Activated T-cell treated with anti-CD3 and anti-CD28 coated beads for 24 hours (primary cell): ENCODE measurements around the gene CARS2.
A peak's percentile ranks its signal among the peaks of the same experiment; 100 is the strongest.
"Not testable (repeated sequence)": the region's sequence is repeated elsewhere in the genome, so short reads cannot be mapped to it uniquely, and the experiment has no call there.

Source experiments
- DNase-seq: peaks from one replicate; pipeline ENCODE4 v3.0.0-alpha.2; 2020; ENCODE audit warnings: low read depth

CARS2 gene

DNA sequence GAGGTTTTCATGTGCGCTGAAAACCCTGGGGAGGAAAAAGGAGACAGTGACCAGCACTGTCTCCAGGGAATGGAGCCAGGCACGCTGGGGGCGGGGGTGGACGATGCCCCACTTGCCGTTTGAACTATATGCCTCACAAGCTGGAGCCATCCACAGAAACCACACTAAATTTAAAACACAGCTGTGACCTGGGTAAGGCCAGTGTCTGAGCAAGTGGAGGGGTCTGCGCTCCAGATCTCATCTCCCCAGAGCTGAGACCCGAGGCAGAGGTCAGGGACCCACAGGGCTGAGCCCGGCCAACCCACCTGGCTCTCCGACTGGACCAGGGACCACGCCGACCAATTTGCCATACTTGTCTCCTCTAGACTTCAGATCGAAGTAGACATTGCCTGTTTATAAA, 23.2 kb downstream of the CARS2 start:
- DNase-seq, result no peak

DNA sequence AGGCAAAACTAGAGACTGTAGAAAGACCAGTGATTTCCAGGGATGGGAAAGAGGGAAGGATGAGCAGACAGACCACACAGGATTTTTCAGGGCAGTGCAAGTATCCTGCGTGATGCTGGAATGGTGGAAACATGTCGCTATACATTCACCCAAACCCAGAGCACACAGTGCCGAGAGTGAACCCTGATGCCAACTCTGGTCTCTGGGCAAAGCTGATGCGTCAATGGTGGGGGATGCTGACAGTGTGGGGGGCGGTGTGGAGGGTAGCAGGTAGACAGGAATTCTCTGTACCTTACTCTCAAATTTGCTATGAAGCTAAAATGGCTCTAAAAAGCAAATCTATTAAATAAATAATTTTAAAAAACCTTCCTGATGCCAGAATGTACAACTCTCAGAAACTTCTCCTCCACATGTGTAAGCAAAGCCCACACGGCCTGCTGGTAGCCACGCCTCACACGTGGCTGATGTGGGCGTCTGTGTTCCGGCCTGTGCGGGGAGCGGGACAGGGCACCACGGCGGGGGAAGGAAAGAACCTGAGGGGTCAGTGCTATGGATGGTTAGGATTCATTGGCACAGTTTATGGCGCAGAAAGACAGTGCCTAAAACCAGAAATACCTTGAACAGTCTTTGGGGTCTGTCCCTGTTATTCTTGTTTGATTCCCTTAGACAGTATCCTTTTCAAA, 23.9 kb downstream of the CARS2 start:
- DNase-seq, result no peak

DNA sequence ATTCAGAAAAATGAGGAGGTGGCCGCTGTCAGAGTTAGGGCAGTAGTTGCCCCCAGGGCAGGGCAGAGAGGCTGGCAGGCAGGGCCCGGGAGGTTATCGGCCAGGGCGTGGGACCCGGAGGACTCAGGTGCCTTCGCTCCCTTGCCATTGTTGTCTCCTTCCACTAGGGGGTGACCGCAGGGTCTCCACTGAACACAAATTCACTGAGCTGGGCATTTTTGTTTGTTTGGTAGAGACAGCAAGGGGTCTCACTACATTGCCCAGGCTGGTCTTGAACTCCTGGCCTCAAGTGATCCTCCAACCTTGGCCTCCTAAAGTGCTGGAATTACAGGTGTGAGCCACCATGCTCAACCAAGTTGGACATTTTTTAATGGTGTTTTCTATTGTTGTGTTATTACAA, 25.1 kb downstream of the CARS2 start:
- DNase-seq, result no peak

DNA sequence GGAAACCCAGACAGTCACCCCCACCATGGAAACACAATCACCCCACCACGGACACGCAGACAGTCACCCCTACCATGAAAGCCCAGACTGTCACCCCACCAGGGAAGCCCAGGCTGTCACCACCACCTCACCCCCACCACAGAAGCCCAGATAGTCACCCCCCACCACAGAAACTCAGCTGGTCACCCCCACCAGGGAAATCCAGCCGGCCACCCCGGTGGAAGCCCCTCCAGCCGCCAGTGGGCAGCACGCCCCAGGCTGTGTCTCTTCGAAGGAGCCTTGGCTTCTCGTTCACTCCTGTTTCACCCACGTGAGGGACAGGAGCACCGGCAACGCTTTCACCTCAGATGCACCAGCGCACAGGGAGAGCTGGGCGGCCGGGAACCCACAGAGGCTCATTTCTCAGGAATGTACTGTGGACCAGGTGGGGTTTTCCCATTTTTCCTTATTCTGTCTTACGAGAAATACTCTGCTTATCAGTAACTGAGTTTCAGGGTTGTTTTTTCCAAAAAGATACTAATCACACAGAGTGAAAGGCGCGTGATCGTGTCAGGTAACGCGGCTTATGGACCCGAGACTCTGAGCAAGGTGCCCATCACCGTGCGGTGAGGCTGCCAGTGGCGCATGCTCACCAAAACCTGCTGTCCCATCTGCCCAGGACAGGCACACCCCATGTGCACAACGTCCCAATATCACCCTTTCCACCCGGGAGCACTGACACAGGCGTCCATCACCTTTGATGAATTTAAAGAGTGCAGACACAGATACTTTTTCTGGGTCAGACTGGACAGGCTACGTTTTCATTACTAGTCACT, 28.0 kb downstream of the CARS2 start:
- DNase-seq, result no peak

DNA sequence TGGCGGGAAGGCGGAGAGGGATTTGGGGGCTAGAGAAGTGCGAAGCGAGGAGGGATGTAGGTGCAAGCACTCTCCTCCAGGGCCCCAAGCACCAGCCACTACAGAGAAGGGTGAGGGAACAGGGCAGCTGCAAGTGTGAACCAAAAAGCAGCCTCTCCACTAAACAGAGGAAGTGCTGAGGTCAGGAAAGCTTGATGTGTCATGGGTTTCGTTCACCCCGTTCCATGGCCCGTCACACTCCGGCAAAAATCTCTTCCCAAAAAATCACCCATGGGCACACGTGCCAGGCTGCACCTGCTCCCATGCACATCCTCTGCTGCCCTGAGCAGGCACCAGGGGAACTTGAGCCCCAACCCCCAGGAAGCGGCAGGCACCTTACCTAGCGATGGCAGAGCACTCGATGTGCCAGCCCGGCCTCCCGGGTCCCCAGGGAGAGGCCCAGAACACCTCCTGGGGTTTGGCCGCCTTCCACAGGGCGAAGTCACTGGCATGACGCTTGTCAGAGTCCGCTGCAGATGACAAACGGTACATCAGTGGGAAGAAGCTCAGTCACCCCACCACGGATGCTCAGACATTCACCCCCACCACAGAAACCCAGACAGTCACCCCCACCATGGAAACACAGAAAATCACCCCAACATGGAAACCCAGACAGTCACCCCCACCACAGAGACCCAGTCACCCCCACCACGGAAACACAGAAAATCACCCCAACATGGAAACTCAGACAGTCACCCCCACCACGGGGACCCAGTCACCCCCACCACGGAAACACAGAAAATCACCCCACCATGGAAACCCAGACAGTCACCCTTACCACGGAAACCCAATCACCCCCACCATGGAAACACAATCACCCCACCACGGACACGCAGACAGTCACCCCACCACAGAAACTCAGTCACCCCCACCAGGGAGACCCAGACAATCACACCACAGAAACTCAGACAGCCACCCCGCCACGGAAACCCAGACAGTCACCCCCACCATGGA, 29.0 kb downstream of the CARS2 start:
- peak; percentile 31 for DNase-seq

- not testable (repeated sequence) for DNase-seq
Measured at GRCh38 chr13:110669814-110670213, 36.1 kb downstream of the CARS2 start.

- DNase-seq, result no peak
Measured at GRCh38 chr13:110669036-110669435, 36.9 kb downstream of the CARS2 start.

GRCh38 chr13:110666255-110666533, 39.7 kb downstream of the CARS2 start:
- DNase-seq, result no peak

DNA sequence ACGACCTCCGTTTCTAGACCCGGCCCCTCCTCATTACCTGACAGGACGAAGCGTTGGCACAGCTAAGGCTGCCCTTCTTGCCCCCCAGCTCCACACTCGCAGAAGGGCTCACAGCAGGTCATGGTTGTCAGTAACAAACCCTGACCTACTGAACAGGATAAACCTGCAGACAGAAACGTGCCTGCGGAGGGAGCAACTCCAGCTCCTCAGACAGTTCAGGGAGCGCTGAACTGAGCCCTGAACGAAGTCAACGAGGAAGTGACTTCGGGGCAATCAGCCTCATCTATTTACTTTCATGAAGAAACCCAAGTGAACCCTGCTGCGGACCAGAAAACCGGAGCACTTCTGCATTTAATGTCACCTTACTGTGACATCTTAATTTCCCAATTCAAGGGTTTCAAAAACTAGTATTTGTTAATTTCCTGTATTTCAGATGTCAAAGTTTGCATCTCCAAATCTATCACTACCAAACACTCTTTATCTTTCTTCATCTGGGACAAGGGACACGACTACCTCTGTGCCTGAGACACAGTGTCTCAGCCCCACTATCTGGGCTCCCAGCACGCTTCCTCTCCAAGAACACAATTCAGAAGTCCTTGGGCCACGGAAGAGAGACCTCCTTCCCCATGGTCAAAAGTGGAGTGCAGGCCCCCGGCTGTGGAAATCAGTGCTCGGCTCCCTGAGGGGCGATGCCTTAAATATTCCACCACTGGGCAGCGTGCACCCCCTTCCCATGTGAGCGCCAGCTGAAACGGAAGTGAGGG, 40.2 kb downstream of the CARS2 start:
- no peak for DNase-seq

DNA sequence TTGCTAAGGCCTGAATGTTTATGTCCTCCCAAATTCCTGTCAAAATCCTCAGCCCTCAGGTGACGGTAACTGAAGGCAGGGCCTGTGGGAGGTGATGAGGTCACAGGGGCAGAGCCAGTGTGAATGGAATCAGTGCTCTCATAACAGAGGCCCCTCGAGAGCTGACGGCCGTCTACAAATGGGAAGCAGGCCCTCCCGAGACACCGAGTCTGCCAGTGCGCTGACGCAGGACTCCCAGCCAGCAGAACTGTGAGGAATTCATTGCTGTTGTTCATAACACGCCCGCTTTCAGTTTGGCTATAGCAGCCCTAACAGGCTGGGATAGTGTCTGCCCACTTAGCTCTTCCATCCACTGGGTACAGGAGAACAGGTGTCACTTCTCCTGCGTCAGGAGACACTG, 41.2 kb downstream of the CARS2 start:
- no peak for DNase-seq

DNA sequence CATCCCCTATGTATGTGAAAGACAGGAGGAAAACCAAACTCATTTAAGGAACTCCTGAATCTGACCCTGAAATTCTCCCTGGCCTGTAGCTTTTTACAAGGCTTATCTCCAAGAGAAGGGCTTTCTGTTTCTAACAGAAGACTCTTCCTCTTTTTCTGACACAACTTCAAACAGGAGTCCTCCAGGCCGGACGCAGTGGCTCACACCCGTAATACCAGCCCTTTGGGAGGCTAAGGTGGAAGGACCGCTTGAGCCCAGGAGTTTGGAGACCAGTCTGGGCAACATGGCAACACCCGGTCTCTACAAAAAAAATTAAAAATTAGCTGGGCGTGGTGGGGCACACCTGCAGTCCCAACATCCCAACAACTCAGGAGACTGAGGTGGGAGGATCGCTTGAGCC, 41.9 kb downstream of the CARS2 start:
- no peak for DNase-seq

DNA sequence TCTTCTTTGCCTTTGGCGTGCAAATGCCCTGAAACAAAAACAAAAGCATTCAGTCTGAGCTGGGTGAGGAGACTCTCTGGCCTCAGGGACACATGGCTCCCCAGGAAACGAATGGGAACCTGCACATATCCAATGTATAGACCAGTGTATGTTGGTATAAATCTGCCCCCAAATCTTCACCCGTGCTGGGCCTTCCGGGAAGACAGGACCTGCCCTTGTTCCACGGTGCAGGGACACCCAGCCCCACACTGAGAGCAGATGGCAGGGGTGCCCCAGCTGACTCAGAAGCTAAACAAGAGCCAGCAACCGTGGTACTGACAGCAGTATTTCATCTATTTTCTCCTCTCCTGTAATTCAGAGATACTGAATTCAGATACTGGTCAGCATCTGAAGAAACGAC, 42.4 kb downstream of the CARS2 start:
- DNase-seq, result no peak

DNA sequence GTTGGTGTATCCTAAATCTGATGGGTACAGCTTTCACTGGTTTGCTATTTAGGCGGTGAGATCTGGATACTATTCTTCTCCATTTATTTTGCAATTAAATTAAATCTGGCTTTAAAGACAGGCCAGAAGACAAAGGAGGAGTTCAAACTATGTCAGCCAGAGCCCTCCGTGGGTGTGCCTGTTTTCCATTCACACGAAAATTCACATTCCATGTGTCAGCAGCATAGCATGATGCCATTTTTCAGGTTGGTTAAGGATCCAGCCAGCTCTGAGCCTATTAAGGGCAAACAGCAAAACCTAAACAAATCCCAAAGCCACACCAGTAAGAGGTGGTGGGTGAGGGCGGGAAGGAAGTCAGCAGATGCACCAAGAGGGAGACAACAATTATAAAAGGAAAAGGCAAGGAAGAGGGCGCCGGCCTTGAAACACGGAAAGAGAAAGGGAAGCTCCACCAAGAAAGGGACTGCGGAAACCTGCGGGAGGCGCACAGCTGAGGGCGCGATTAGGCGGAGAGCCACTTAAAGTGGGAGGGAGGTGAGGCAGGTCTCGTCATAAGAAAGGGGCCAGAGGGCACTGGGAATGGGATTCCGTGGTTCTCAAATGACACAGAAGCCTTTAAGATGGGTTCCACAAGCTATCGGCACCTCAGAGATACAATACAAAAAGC, 43.0 kb downstream of the CARS2 start:
- DNase-seq, result no peak

DNA sequence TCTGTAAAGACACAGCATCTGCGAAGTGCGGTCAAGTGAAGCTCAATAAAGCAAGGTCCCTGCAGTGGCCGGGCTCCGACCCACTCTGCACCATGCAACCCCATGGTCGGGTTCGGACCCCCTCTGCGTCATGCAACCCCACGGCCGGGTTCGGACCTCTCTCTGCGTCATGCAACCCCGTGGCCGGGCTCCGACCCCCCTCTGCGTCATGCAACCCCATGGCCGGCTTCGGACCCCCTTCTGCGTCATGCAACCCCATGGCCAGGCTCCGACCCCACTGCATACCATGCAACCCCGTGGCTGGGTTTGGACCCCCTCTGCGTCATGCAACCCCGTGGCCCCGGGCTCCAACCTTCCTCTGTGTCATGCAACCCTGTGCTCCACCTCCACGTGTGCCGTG, 43.8 kb downstream of the CARS2 start:
- no peak for DNase-seq

- DNase-seq, result no peak
Measured at GRCh38 chr13:110661256-110661655, 44.7 kb downstream of the CARS2 start.

DNA sequence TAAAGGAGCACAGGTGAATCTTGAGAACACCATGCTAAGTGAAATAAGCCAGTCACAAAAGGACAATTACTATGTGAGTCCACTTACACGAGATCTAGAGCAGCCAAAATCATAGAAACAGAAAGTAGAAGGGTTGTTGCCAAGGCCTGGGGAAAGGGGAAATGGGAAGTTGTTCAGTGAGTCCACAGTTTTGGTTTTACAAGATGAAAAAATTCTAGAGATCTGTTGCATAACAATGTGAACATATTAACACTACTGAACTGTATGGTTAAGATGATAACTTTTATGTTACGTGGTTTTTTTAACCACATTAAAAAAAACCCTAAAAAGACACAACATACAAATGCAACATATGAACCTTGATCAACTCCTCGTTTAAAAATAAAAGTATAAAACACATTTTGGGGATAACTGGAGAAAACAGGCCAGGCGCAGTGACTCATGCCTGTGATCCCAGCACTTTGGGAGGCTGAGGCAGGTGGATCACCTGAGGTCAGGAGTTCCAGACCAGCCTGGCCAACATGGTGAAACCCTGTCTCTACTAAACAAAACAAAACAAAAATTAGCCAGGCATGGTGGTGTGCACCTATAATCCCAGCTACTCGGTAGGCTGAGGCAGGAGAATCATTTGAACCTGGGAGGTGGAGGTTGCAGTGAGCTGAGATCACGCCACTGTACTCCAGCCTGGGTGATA, 47.6 kb downstream of the CARS2 start:
- not testable (repeated sequence) for DNase-seq

DNA sequence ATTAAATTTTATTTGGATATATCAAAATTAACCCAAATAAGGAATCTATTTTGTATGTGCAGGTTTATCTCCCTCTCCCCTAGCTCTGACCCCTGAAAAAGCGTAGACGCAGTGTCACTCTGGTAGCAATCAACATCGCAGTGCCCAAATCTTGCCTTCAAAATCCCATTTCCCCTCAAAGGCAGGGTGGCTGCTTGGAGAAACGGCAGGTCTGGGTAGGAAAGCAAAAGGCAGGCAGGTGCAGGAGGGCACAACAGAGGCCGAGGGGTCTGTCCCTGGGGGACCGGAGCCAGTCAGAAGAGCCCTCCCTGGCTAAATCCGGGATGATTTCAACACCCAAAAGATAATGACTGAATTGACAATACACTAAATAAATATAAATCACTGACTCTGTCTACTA, 48.7 kb downstream of the CARS2 start:
- DNase-seq, result no peak

- DNase-seq, result no peak
Measured at GRCh38 chr13:110653851-110654250, 52.1 kb downstream of the CARS2 start.

DNA sequence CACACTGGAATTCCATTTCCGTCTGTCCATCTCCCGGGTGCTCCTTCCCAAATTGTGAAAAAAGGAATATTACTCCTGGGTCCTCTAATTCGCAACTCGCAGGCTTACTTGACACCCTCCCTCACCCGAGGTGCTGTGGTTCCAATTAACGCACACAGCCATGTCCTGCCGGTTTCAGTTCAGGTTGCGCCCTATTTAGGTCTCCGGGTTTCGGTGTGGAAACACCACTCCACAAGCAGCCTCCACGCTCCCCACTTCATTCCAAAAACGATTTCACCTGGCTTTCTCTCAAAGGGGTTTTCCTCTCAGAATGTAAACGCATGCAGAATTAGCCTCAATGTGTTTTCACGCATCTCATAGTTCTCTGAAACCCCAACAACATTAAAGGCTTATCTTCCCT, 52.6 kb downstream of the CARS2 start:
- no peak for DNase-seq

GRCh38 chr13:110652764-110653163, 53.2 kb downstream of the CARS2 start:
- DNase-seq, result no peak

DNA sequence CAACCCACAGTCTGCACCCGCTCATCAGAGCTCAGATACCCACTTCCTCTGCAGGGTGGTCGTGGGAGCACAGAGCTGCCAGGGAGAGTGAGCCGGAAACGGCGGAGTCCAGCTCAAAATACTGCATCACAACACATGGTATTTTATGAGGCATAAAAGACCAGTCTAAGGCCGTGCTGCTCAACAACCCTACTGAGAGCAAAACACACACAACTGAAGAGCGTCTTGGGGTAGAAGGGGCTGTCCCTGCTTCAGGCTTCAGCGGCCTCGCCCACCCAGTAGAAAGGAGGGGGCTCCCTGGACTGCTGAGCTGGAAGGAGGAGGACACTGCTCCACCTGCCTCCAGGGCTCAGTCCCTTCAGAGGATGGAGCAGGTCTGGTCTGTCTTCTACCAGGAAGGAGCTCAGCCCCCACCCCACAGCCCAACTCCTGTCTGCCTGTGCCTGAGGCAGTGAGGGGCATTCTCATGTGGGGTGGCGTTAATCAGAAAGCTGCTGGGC, 53.6 kb downstream of the CARS2 start:
- DNase-seq, result no peak
